Cardiac fibroblast (primary cell): Measurements from ENCODE around the gene RAPGEF3.

ENCODE experiments used
- DNase-seq, 2 donors: peaks; one replicate each; pipeline versions ENCODE4 v3.0.0 to v3.0.0-alpha.2; 2010; ENCODE audit warnings: low read depth in 2 of 2
- H3K4me3 ChIP-seq, 2 donors: replicated peaks in 1 of 2; 1 replicate in 1 of 2; 2 replicates in 1 of 2; pipeline ENCODE4 v1.5.1; 2011; ENCODE audit warnings: low read depth in 2 of 2, low read length in 2 of 2, mild to moderate bottlenecking in 2 of 2, moderate library complexity in 1 of 2
- CTCF ChIP-seq: IDR thresholded peaks from one replicate; pipeline ENCODE4 v1.5.1; 2011; ENCODE audit warnings: low read depth, mild to moderate bottlenecking, low read length, inconsistent platforms

RAPGEF3 gene

DNA sequence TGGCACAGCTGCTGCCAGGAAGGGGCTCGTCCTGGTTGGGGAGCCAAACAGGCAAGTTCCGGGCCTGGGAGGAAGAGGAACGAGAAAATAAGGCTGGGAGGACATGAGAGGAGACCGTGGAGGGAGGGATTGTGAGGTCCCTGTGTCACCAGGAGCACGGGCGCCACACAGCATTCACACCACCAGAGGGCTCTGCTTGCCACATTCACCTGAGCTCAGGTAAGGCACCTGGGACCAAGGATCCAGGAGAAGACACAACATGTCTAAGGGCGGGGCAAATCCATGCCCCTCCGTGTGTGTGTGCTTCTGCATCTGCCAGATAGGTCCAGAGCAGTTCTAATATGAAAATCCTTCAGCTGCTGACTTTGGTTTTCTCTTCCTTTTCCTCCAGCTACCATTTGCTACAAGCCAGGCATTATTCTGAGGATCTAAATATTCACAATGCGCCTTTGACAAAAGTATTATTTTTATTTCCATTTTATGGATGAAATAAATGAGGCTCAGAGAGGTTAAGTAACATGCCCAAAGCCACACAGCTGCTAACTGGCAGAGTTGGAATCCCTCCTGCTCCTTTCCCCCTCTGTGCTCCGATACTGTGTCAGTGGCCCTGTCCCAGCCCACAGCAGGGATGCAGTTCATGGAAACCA, 14.6 kb downstream of the RAPGEF3 start:
- no peak for DNase-seq
- no peak overlapping the region for H3K4me3 ChIP-seq
- peak; percentile 40 for TF ChIP-seq CTCF

DNA sequence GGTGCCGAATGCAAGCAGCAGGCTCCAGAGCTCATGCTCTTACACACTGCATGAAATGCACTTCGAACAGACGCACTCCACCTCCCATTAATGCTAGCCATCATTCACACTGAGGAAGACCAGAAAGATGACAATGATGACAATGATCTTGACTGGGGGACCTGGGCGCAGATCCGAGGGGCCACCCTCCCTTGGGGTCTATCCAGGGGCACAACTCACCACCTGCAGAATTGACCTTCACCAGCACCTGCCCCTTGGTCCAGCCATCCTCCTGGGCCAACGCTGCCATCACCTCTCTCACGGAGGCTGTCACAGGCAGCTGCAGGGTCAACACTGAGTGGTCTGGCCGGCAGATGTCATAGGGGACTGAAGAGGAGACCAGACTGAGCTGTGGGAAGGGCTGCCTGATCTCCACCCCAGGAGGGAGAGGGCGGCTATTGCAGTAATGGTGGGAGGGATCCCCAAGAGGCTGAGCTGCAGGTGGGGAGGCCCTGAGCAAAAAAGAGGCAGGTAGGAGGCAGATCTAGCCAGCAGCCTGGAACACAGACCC, 15.3 kb downstream of the RAPGEF3 start:
- H3K4me3 ChIP-seq = no peak overlapping the region
- no peak for DNase-seq
- TF ChIP-seq CTCF = no peak

- DNase-seq = peak; percentile 39 to 50
- peak; percentile 99 for TF ChIP-seq CTCF
- H3K4me3 ChIP-seq = no peak overlapping the region
Observed at GRCh38 chr12:47742253-47742825, 16.3 kb downstream of the RAPGEF3 start.

DNA sequence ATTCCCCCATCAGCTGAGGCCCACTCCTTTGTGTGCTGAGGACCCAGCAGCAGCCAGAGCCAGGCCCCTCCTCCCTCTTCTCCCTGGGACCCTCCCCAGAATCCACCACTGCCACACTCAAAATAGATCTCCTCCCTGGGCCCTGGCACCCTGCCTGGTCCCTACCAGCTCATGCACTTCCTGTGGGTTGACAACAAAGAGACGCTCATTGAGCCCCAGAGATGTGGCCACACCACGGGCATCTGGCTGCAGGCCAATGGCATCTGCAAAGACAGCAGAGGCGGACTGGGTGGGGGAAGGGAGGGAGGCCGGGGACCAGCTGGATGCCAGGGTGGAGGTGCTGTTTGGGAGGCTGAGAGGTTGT, 17.4 kb downstream of the RAPGEF3 start:
- H3K4me3 ChIP-seq = no peak overlapping the region
- TF ChIP-seq CTCF = no peak
- DNase-seq = peak; percentile 16 to 50

GRCh38 chr12:47740606-47741339, 17.9 kb downstream of the RAPGEF3 start:
- H3K4me3 ChIP-seq = no peak overlapping the region
- no peak for DNase-seq
- no peak for TF ChIP-seq CTCF

- no peak for DNase-seq
- no peak for TF ChIP-seq CTCF
- no peak overlapping the region for H3K4me3 ChIP-seq
Observed at GRCh38 chr12:47739979-47740378, 18.7 kb downstream of the RAPGEF3 start.
